Measurements from ENCODE around the gene NKIRAS2. TPM values are rescaled to one million over a fixed set of nuclear protein-coding genes. Genes with fewer than 3 reads are reported as not detected.
A peak's percentile ranks its signal among the peaks of the same experiment; 100 is the strongest.
"Not testable (repeated sequence)": the region's sequence is repeated elsewhere in the genome, so short reads cannot be mapped to it uniquely, and the experiment has no call there.

NKIRAS2 gene
- total RNA-seq, 2 donors from 2014 or later = 48.0 to 51.2 TPM

GRCh38 chr17:42018988-42019387, 902 bp upstream of the NKIRAS2 start:
- 83 to 91% methylated on average over 2 to 4 of the region's 4 CpGs for WGBS, 2 experiments (ENCODE audit: insufficient coverage in 1 of 2, insufficient read length in 1 of 2)
- Mint-ChIP-seq H3K27ac (no peak overlapping the region), H3K36me3 (ENCODE audit: low read depth) (peaks cover 31% of the 10 kb centered on the region)

GRCh38 chr17:42020845-42021244, 955 bp downstream of the NKIRAS2 start:
- not testable (repeated sequence) for H3K9me3 Mint-ChIP-seq; H3K27me3 ChIP-seq (ENCODE audit: control insufficient read depth, insufficient read depth, low read length, poor library complexity, severe bottlenecking); DNase-seq; H3K9me3 ChIP-seq (ENCODE audit: control insufficient read depth, low read length); H3K4me1 ChIP-seq (ENCODE audit: control insufficient read depth, insufficient read depth, low read length); H3K27me3 Mint-ChIP-seq (ENCODE audit: insufficient read depth); H3K27ac ChIP-seq (ENCODE audit: low read depth, low read length)
- Mint-ChIP-seq H3K4me1 (peaks cover 22% of the 10 kb centered on the region), H3K27ac (peak overlapping the region; percentile 58), H3K4me3 (peak overlapping the region; percentile 86), H3K36me3 (ENCODE audit: low read depth) (peaks cover 33% of the 10 kb centered on the region)
- Histone ChIP-seq H3K4me3 (ENCODE audit: low read length) (peak overlapping the region; percentile 92), H3K9ac (ENCODE audit: extremely low read depth, low read length, poor library complexity, severe bottlenecking) (peak overlapping the region; percentile 78), H3K36me3 (ENCODE audit: control insufficient read depth, insufficient read depth, low read length) (peaks cover 39% of the 10 kb centered on the region)
- WGBS, 2 experiments (ENCODE audit: insufficient coverage in 1 of 2, insufficient read length in 1 of 2) = 83 to 95% methylated on average over 6 to 8 of the region's 8 CpGs

More at GRCh38 chr17:42018988-42019387, 902 bp upstream of the NKIRAS2 start:
- Histone ChIP-seq H3K36me3 (ENCODE audit: control insufficient read depth, insufficient read depth, low read length) (peaks cover 35% of the 10 kb centered on the region), H3K4me1 (ENCODE audit: control insufficient read depth, insufficient read depth, low read length) (peaks cover 7% of the 10 kb centered on the region), H3K27ac (ENCODE audit: low read depth, low read length) (no peak overlapping the region), H3K27me3 (ENCODE audit: control insufficient read depth, insufficient read depth, low read length, poor library complexity, severe bottlenecking) (no peaks in the 10 kb centered on the region), H3K4me3 (ENCODE audit: low read length) (no peak overlapping the region), H3K9ac (ENCODE audit: extremely low read depth, low read length, poor library complexity, severe bottlenecking) (no peak overlapping the region), H3K9me3 (ENCODE audit: control insufficient read depth, low read length) (no peaks in the 10 kb centered on the region)
- no peak for DNase-seq
- Mint-ChIP-seq H3K27me3 (ENCODE audit: insufficient read depth) (no peaks in the 10 kb centered on the region), H3K9me3 (no peaks in the 10 kb centered on the region), H3K4me3 (no peak overlapping the region), H3K4me1 (peaks cover 21% of the 10 kb centered on the region)
- TF ChIP-seq, protein P1, sequence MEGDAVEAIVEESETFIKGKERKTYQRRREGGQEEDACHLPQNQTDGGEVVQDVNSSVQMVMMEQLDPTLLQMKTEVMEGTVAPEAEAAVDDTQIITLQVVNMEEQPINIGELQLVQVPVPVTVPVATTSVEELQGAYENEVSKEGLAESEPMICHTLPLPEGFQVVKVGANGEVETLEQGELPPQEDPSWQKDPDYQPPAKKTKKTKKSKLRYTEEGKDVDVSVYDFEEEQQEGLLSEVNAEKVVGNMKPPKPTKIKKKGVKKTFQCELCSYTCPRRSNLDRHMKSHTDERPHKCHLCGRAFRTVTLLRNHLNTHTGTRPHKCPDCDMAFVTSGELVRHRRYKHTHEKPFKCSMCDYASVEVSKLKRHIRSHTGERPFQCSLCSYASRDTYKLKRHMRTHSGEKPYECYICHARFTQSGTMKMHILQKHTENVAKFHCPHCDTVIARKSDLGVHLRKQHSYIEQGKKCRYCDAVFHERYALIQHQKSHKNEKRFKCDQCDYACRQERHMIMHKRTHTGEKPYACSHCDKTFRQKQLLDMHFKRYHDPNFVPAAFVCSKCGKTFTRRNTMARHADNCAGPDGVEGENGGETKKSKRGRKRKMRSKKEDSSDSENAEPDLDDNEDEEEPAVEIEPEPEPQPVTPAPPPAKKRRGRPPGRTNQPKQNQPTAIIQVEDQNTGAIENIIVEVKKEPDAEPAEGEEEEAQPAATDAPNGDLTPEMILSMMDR (conservative IDR thresholded peaks at IDR 0.05) = no peak

GRCh38 chr17:42023524-42024349, 3.8 kb downstream of the NKIRAS2 start:
- H3K4me1 Mint-ChIP-seq = peaks cover 13% of the 10 kb centered on the region
- 96 to 97% methylated on average over 12 to 15 of the region's 15 CpGs for WGBS, 2 experiments (ENCODE audit: insufficient coverage in 1 of 2, insufficient read length in 1 of 2)

More at GRCh38 chr17:42023524-42024349, 3.8 kb downstream of the NKIRAS2 start:
- Histone ChIP-seq H3K36me3 (ENCODE audit: control insufficient read depth, insufficient read depth, low read length) (peaks cover 39% of the 10 kb centered on the region), H3K9ac (ENCODE audit: extremely low read depth, low read length, poor library complexity, severe bottlenecking) (no peak overlapping the region), H3K27ac (ENCODE audit: low read depth, low read length) (no peak overlapping the region), H3K4me3 (ENCODE audit: low read length) (no peak overlapping the region), H3K4me1 (ENCODE audit: control insufficient read depth, insufficient read depth, low read length) (peaks cover 3% of the 10 kb centered on the region), H3K9me3 (ENCODE audit: control insufficient read depth, low read length) (no peaks in the 10 kb centered on the region), H3K27me3 (ENCODE audit: control insufficient read depth, insufficient read depth, low read length, poor library complexity, severe bottlenecking) (no peaks in the 10 kb centered on the region)
- Mint-ChIP-seq H3K9me3 (no peaks in the 10 kb centered on the region), H3K27ac (peak overlapping the region; percentile 35), H3K4me3 (no peak overlapping the region), H3K36me3 (ENCODE audit: low read depth) (peaks cover 32% of the 10 kb centered on the region), H3K27me3 (ENCODE audit: insufficient read depth) (no peaks in the 10 kb centered on the region)
- TF ChIP-seq, protein P1 (conservative IDR thresholded peaks at IDR 0.05) = no peak
- no peak for DNase-seq

Data from endodermal cell (in vitro differentiated cells).